VCaP (cell line): ENCODE data around the gene PRC1.

ENCODE experiments used
- H3K27ac ChIP-seq: fragments of 450-650 bp; 2 replicates; pipeline ENCODE4 v1.5.1; 2017
- CTCF ChIP-seq: fragments of 450-650 bp; conservative IDR thresholded peaks from 2 replicates; pipeline ENCODE4 v1.5.1; 2017; ENCODE audit warnings: mild to moderate bottlenecking, moderate library complexity

The PRC1 gene

GRCh38 chr15:90946941-90947576, 47.3 kb downstream of the PRC1 start:
- no peak for TF ChIP-seq CTCF
- H3K27ac ChIP-seq: no peak overlapping the region

GRCh38 chr15:90946538-90946937, 47.8 kb downstream of the PRC1 start:
- no peak overlapping the region for H3K27ac ChIP-seq
- no peak for TF ChIP-seq CTCF

- H3K27ac ChIP-seq: no peak overlapping the region
- no peak for TF ChIP-seq CTCF
Observed at GRCh38 chr15:90945091-90945490, 49.2 kb downstream of the PRC1 start.

- H3K27ac ChIP-seq: no peak overlapping the region
- TF ChIP-seq CTCF: no peak
Observed at GRCh38 chr15:90942354-90943120, 51.8 kb downstream of the PRC1 start.

- no peak overlapping the region for H3K27ac ChIP-seq
- no peak for TF ChIP-seq CTCF
Observed at GRCh38 chr15:90941038-90941437, 53.3 kb downstream of the PRC1 start.

GRCh38 chr15:90939756-90940155, 54.6 kb downstream of the PRC1 start:
- H3K27ac ChIP-seq: no peak overlapping the region
- TF ChIP-seq CTCF: no peak

- H3K27ac ChIP-seq: no peak overlapping the region
- no peak for TF ChIP-seq CTCF
Observed at GRCh38 chr15:90938261-90938660, 56.1 kb downstream of the PRC1 start.
